GM23248 (cell line): Measurements from ENCODE around the gene CIAO3. TPM values are rescaled to one million over a fixed set of nuclear protein-coding genes. Genes with fewer than 3 reads are reported as not detected.
"Not testable (repeated sequence)": the region's sequence is repeated elsewhere in the genome, so short reads cannot be mapped to it uniquely, and the experiment has no call there.

ENCODE experiments used
- DNase-seq: peaks from one replicate; pipeline ENCODE4 v3.0.0-alpha.2; 2015
- H2AFZ ChIP-seq: fragments of 200-600 bp; sonication (generic); 2 replicates; pipeline ENCODE4 v1.6.1; 2016; ENCODE audit warnings: antibody characterized with exemption
- H3F3A ChIP-seq: fragments of 200-600 bp; sonication (generic); 2 replicates; pipeline ENCODE4 v1.6.1; 2016; ENCODE audit warnings: mild to moderate bottlenecking, antibody characterized with exemption, mixed run types; ENCODE audit not compliant: insufficient read depth
- H3K27ac ChIP-seq: fragments of 200-600 bp; sonication (generic); 2 replicates; pipeline ENCODE4 v1.5.1; 2016; ENCODE audit warnings: mild to moderate bottlenecking
- H3K27me3 ChIP-seq: fragments of 200-600 bp; sonication (generic); replicated peaks from 2 replicates; pipeline ENCODE4 v1.6.1; 2016; ENCODE audit warnings: mild to moderate bottlenecking; ENCODE audit not compliant: insufficient read depth
- H3K36me3 ChIP-seq: fragments of 200-600 bp; sonication (generic); 2 replicates; pipeline ENCODE4 v1.6.1; 2016; ENCODE audit warnings: low read depth, mild to moderate bottlenecking
- H3K4me1 ChIP-seq: fragments of 200-600 bp; sonication (generic); 2 replicates; pipeline ENCODE4 v1.6.1; 2016; ENCODE audit warnings: mild to moderate bottlenecking; ENCODE audit not compliant: insufficient read depth
- H3K4me2 ChIP-seq: fragments of 200-600 bp; sonication (generic); one replicate; pipeline ENCODE4 v1.6.1; 2016; ENCODE audit warnings: mild to moderate bottlenecking; ENCODE audit not compliant: unreplicated experiment
- H3K4me3 ChIP-seq: fragments of 200-600 bp; sonication (generic); 2 replicates; pipeline ENCODE4 v1.5.1; 2016; ENCODE audit warnings: mild to moderate bottlenecking
- H3K79me2 ChIP-seq: fragments of 200-600 bp; sonication (generic); 2 replicates; pipeline ENCODE4 v1.6.1; 2016; ENCODE audit warnings: mild to moderate bottlenecking; ENCODE audit not compliant: insufficient read depth
- H3K9ac ChIP-seq: fragments of 200-600 bp; sonication (generic); 2 replicates; pipeline ENCODE4 v1.6.1; 2016; ENCODE audit warnings: mild to moderate bottlenecking
- H3K9me2 ChIP-seq: fragments of 200-600 bp; sonication (generic); 2 replicates; pipeline ENCODE4 v1.6.1; 2016; ENCODE audit warnings: mixed run types, mild to moderate bottlenecking, moderate library complexity; ENCODE audit not compliant: insufficient read depth
- H3K9me3 ChIP-seq: fragments of 200-600 bp; sonication (generic); one replicate; pipeline ENCODE4 v1.6.1; 2017; ENCODE audit warnings: low read depth
- H4K20me1 ChIP-seq: fragments of 200-600 bp; sonication (generic); 2 replicates; pipeline ENCODE4 v1.6.0; 2016; ENCODE audit not compliant: insufficient read depth
- EZH2 ChIP-seq: fragments of 200-600 bp; sonication (generic); IDR thresholded peaks from 2 replicates; pipeline ENCODE4 v1.6.1; 2018; ENCODE audit warnings: antibody characterized with exemption, mild to moderate bottlenecking; ENCODE audit not compliant: insufficient read depth, poor library complexity, severe bottlenecking
- EZH2phosphoT487 ChIP-seq: fragments of 200-600 bp; sonication (generic); IDR thresholded peaks from 2 replicates; pipeline ENCODE4 v1.6.1; 2018; ENCODE audit warnings: antibody characterized with exemption, moderate library complexity, mild to moderate bottlenecking, low read depth; ENCODE audit not compliant: insufficient read depth
- WGBS, 2 experiments: methylation state at CpG; one replicate each; pipeline ENCODE4 v1.1.6; 2015 to 2017; ENCODE audit warnings: low lambda C conversion rate in 2 of 2, low coverage in 1 of 2; ENCODE audit errors: missing lambda C conversion rate in 2 of 2; 5-methylcytosine and 5-hydroxymethylcytosine counted together
- in situ Hi-C: fragments of 300-500 bp; cut with MboI; formaldehyde crosslinking; loops from 2 replicates; pipeline ENCODE4 v1.15.0; 2020
- polyA plus RNA-seq: library from polyadenylated mRNA; unstranded; fragments of >200 nt; fragmentation: Nextera tagmentation; extraction: Ambion mirVana; gene quantifications from 2 replicates; pipeline ENCODE4 v1.2.1, GENCODE V29; 2016
- total RNA-seq: library from RNA; depleted of rRNA; stranded (reverse); fragments of >200 nt; shearing (Covaris generic); gene quantifications from 2 replicates; pipeline ENCODE4 v1.2.3, GENCODE V29; 2014

Gene CIAO3
- total and polyA plus RNA-seq, 2 experiments from 2014 or later, result 24.5 to 37.5 TPM

DNA sequence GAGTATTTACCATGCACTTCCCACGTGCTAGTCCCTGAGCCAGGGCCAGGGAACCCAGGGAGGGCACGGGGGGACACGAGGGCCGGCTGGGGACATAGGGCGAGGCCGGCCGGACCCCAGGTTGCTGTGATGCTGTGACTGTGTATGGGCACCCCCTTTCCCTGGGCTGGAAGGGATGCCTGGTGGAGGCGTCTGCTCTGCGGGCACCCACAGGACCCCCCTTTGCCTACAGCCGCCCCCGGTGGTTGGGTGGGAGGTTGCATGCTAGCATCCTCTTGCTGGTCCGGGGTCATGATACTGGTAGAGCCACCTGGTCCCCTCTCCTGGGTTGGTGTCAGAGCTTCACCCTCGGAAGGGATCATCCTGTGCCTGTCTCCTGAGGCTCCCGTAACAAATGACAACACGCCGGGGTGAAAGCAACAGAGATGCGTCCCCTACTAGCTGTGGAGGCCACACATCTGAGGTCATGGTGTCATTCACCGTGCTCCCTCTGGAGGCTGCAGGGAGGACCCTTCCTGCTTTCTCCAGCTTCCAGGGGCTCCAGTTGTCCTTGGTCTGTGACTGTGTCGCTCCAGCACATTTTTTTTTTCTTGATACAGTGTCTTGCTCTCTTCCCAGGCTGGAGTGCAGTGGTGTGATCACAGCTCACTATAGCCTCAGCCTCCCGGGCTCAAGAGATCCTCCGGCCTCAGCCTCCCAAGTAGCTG, 3.1 kb upstream of the CIAO3 start:
- in situ Hi-C loops, result no loop called here
- Histone ChIP-seq H3K9ac (no peak overlapping the region), H3K4me1 (peaks cover 3% of the 10 kb centered on the region), H3K9me3 (no peaks in the 10 kb centered on the region), H3K4me2 (no peak overlapping the region), H2AFZ (no peak overlapping the region), H3K27me3 (no peaks in the 10 kb centered on the region), H3K27ac (no peak overlapping the region), H3F3A (no peaks in the 10 kb centered on the region), H3K9me2 (no peaks in the 10 kb centered on the region), H3K36me3 (no peaks in the 10 kb centered on the region), H3K4me3 (no peak overlapping the region), H4K20me1 (no peaks in the 10 kb centered on the region), H3K79me2 (no peaks in the 10 kb centered on the region; the same call in 1 of the 2 replicates)
- TF ChIP-seq EZH2phosphoT487, result no peak
- no peak for TF ChIP-seq EZH2
- DNase-seq, result no peak
- WGBS, 2 experiments, result 75 to 80% methylated on average over 20 to 21 of the region's 21 CpGs

DNA sequence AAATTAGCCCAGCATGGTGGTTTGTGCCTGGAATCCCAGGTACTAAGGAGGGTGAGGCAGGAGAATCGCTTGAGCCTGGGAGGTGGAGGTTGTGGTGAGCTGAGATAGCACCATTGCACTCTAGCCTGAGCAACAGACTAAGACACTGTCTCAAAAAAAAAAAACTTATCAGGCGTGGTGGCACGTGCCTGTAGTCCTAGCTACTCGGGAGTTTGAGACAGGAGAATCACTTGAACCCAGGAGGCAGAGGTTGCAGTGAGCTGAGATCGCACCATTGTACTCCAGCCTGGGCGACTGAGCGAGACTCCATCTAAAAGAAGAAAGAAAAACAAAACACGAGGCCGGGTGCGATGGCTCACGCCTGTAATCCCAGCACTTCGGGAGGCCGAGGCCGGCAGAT, 2.1 kb upstream of the CIAO3 start:
- H3K9me2 ChIP-seq, H3K4me3 ChIP-seq, H3K9me3 ChIP-seq, H3K36me3 ChIP-seq, H2AFZ ChIP-seq, H3K4me2 ChIP-seq, H3K27ac ChIP-seq, H3K4me1 ChIP-seq, H3K79me2 ChIP-seq, DNase-seq, H4K20me1 ChIP-seq, H3F3A ChIP-seq, H3K27me3 ChIP-seq, in situ Hi-C loops, H3K9ac ChIP-seq: not testable (repeated sequence)
- 67 to 68% methylated on average over 14 of the region's 14 CpGs for WGBS, 2 experiments

DNA sequence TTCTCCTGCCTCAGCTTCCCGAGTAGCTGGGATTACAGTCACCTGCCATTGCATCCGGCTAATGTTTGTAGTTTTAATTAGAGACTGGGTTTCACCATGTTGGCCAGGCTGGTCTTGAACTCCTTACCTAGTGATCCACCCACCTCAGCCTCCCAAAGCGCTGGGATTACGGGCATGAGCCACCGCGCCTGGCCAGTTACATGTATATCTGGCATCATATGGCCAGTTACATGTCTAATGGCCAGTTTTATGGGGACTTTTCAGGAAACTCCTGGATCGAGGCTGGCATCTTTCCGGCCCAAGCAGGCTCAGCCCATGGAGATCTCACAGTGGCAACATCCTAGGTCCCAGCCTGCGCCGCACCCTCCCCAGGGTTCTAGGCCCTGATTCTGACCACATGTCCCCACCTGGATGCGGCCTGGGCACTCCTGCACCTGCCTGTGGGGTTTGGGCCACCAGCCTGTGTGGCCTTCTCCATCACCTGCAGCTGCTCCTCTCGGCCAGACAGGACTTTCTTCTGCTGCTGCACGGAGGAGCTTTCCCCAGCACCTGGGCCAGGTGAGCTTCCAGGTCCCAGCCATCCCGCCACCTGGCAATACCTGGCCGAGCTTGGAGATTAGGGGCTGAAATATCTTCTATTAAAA, 1.3 kb upstream of the CIAO3 start:
- Histone ChIP-seq H2AFZ (no peak overlapping the region), H3K27ac (no peak overlapping the region), H3K4me3 (no peak overlapping the region), H3K9me2 (no peaks in the 10 kb centered on the region), H3K79me2 (no peaks in the 10 kb centered on the region; the same call in 1 of the 2 replicates), H3K4me1 (no peaks in the 10 kb centered on the region; the same call in 1 of the 2 replicates), H3K4me2 (no peak overlapping the region), H3K27me3 (no peaks in the 10 kb centered on the region), H3K36me3 (no peaks in the 10 kb centered on the region), H3K9ac (no peak overlapping the region), H3F3A (no peaks in the 10 kb centered on the region), H3K9me3 (no peaks in the 10 kb centered on the region), H4K20me1 (no peaks in the 10 kb centered on the region)
- DNase-seq, result no peak
- in situ Hi-C loops, result no loop called here
- TF ChIP-seq EZH2phosphoT487, result no peak
- no peak for TF ChIP-seq EZH2
- 89 to 90% methylated on average over 15 of the region's 15 CpGs for WGBS, 2 experiments

GRCh38 chr16:740459-740763, 386 bp downstream of the CIAO3 start:
- H3K27me3 ChIP-seq, result no peaks in the 10 kb centered on the region

More at GRCh38 chr16:740459-740763, 386 bp downstream of the CIAO3 start:
- WGBS, 2 experiments, result 0 to 2% methylated on average over 11 to 21 of the region's 22 CpGs
- Histone ChIP-seq H4K20me1 (no peaks in the 10 kb centered on the region), H3K9ac (peak overlapping the region; percentile 86), H3K9me3 (no peaks in the 10 kb centered on the region), H3K4me3 (peak overlapping the region; percentile 89), H3K4me1 (no peaks in the 10 kb centered on the region; the same call in 1 of the 2 replicates), H3K36me3 (no peaks in the 10 kb centered on the region), H3F3A (no peaks in the 10 kb centered on the region), H2AFZ (peak overlapping the region; percentile 97), H3K9me2 (no peaks in the 10 kb centered on the region), H3K27ac (no peak overlapping the region), H3K4me2 (peak overlapping the region; percentile 92), H3K79me2 (no peaks in the 10 kb centered on the region; the same call in 1 of the 2 replicates)
- in situ Hi-C loops, result no loop called here
- TF ChIP-seq EZH2phosphoT487, result no peak
- peak; percentile 40 for DNase-seq
